ENCODE data around the gene PLD1.

DNA sequence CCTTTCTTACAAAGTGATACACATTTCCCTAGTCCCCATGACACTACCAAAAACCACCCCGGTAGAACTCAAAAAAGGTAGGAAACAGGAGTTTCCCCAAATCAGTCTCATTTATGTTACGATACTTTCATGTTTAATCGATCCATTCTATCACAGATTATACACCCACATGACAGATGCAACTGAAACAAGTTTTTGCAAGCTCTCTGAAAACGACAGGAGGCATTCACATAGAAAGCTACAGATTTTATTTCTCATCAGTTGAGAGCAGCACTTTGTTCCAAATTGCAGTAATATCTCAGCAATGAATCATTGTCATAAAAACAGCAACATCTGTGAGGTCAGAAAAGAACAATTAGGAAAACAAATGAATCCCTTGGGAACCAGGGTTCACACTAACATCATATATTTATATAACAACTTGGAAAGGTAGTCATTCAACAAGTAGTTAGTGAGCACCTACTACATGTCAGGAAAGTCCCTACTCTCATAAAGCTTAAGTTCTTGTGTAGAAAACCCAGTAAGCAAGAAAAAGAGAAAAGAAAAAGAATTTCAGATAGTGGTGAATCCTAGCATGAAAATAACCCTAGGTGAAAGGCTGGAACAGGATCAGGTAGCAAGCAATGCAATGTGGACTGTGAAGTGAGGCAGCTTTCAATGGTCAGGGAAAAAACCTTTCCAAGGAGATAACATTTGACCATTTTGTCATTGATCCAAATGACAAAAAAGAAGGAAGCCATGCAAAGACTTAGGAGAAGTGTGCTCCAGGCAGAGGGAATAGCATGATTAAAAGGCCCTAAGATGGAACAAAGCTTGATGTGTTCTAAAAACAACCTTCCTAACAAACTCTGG is 8.3 kb downstream of the PLD1 start:
- TF ChIP-seq, protein P1, sequence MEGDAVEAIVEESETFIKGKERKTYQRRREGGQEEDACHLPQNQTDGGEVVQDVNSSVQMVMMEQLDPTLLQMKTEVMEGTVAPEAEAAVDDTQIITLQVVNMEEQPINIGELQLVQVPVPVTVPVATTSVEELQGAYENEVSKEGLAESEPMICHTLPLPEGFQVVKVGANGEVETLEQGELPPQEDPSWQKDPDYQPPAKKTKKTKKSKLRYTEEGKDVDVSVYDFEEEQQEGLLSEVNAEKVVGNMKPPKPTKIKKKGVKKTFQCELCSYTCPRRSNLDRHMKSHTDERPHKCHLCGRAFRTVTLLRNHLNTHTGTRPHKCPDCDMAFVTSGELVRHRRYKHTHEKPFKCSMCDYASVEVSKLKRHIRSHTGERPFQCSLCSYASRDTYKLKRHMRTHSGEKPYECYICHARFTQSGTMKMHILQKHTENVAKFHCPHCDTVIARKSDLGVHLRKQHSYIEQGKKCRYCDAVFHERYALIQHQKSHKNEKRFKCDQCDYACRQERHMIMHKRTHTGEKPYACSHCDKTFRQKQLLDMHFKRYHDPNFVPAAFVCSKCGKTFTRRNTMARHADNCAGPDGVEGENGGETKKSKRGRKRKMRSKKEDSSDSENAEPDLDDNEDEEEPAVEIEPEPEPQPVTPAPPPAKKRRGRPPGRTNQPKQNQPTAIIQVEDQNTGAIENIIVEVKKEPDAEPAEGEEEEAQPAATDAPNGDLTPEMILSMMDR (IDR thresholded peaks at IDR 0.05), result no peak
- no peak for TF ChIP-seq POLR2A (IDR thresholded peaks at IDR 0.05)
